Right lobe of liver (tissue), 6 donors: ENCODE data around the gene CARMIL1. TPM values are rescaled to one million over a fixed set of nuclear protein-coding genes. Genes with fewer than 3 reads are reported as not detected.

ENCODE experiments used
- ATAC-seq, 4 donors: fragments of 200-7000 bp; cut with Tn5 transposase; one replicate each; pipeline ENCODE4 v1.9.1; 2020; ENCODE audit warnings: mild to moderate bottlenecking in 4 of 4, moderate library complexity in 4 of 4
- DNase-seq, 3 donors: peaks; one replicate each; pipeline ENCODE4 v3.0.0-alpha.2; 2020
- H3K27ac ChIP-seq, 3 donors: fragments of 200-600 bp; one replicate each; pipeline ENCODE4 v1.8.0; 2022
- H3K27me3 ChIP-seq, 2 donors: fragments of 200-600 bp; one replicate each; pipeline ENCODE4 v1.8.0; 2022
- H3K36me3 ChIP-seq, 4 donors: fragments of 200-600 bp; sonication (generic) in 1 of 4; one replicate each; pipeline versions ENCODE4 v1.5.1 to v1.8.0; 2017 to 2022; ENCODE audit warnings: control low read depth in 1 of 4
- H3K4me1 ChIP-seq, 4 donors: fragments of 200-600 bp; sonication (generic) in 1 of 4; one replicate each; pipeline versions ENCODE4 v1.5.1 to v1.8.0; 2017 to 2022; ENCODE audit warnings: control low read depth in 1 of 4
- H3K4me3 ChIP-seq, 3 donors: fragments of 200-600 bp; one replicate each; pipeline ENCODE4 v1.8.0; 2022
- H3K9me3 ChIP-seq, 4 donors: fragments of 200-600 bp; sonication (generic) in 1 of 4; one replicate each; pipeline versions ENCODE4 v1.5.1 to v1.8.0; 2017 to 2022; ENCODE audit warnings: control low read depth in 1 of 4
- POLR2A ChIP-seq: fragments of 450-650 bp; IDR thresholded peaks from one replicate; pipeline ENCODE4 v1.6.1; 2017; ENCODE audit warnings: antibody characterized with exemption, mild to moderate bottlenecking
- WGBS: methylation state at CpG from one replicate; pipeline ENCODE4 v1.1.6; 2018; ENCODE audit warnings: low coverage, low lambda C conversion rate; ENCODE audit not compliant: insufficient coverage; ENCODE audit errors: missing lambda C conversion rate; 5-methylcytosine and 5-hydroxymethylcytosine counted together
- intact Hi-C, 2 donors: fragments of 100-400 bp; cut with DNase I; formaldehyde crosslinking; loops; one replicate each; pipeline versions ENCODE4 v1.11.2 to v1.14.1; 2022
- total RNA-seq, 6 experiments: library from RNA; depleted of rRNA in 2 of 6; stranded (reverse); fragments of >200 nt in 2 of 6; fragmentation: NEBNext Ultra II Directional in 3 of 6; extraction: Animal tissue kit (Norgen Biotek cat#: 25700) in 3 of 6; gene quantifications; one replicate each; pipeline versions ENCODE4 v1.1.0 to v1.2.4, GENCODE V29; 2016 to 2023
- TF ChIP-seq, protein P1 (sequence below), 4 donors: fragments of 200-600 bp in 3 of 4; fragments of 450-650 bp in 1 of 4; IDR thresholded peaks; one replicate each; pipeline versions ENCODE4 v1.5.1 to v1.8.0; 2016 to 2022; ENCODE audit warnings: antibody characterized with exemption in 4 of 4, mild to moderate bottlenecking in 2 of 4
- donor health status: DM: no; HTN: yes; CAD: no.
- donor health status: DM: no; HTN: no; CAD: no.
- donor health status: DM: no; HTN: no; CAD: no.
- donor health status: DM: no; HTN: yes; CAD: no.
- donor health status: DM: no; HTN: yes; CAD: no.

Gene CARMIL1
- total RNA-seq, 6 experiments from 2014 or later = 3.3 to 8.6 (median 4.6) TPM

DNA sequence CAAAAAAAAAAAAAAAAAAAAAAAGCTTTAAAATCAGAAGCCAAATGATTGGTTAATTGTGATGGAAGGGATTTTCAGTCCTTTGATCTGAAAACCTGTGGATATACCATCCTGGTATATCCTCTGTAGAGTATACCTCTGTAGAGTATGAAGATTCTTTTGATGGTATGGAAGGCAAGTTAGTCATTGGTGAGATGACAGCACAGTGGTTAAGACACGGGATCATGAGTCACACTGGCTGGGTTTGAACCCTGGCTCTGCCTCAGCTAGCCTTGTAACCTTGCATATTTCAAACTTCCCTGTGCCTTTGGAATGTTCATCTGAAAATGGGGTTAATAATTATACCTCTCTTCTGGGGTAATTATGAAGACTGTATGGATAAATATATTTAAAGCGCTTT lies 179.3 kb downstream of the CARMIL1 start:
- no peaks in the 10 kb centered on the region for H3K27me3 ChIP-seq
- WGBS = 84% methylated on average over 2 of the region's 2 CpGs
- H3K4me1 ChIP-seq = no peaks in the 10 kb centered on the region
- no peaks in the 10 kb centered on the region for H3K9me3 ChIP-seq
- ATAC-seq (peak in 1 of 4 donors; percentile 46), DNase-seq (no peak)
- no peak overlapping the region for H3K27ac ChIP-seq
- no peaks in the 10 kb centered on the region for H3K36me3 ChIP-seq
- H3K4me3 ChIP-seq = no peak overlapping the region
- TF ChIP-seq, protein P1, sequence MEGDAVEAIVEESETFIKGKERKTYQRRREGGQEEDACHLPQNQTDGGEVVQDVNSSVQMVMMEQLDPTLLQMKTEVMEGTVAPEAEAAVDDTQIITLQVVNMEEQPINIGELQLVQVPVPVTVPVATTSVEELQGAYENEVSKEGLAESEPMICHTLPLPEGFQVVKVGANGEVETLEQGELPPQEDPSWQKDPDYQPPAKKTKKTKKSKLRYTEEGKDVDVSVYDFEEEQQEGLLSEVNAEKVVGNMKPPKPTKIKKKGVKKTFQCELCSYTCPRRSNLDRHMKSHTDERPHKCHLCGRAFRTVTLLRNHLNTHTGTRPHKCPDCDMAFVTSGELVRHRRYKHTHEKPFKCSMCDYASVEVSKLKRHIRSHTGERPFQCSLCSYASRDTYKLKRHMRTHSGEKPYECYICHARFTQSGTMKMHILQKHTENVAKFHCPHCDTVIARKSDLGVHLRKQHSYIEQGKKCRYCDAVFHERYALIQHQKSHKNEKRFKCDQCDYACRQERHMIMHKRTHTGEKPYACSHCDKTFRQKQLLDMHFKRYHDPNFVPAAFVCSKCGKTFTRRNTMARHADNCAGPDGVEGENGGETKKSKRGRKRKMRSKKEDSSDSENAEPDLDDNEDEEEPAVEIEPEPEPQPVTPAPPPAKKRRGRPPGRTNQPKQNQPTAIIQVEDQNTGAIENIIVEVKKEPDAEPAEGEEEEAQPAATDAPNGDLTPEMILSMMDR (IDR thresholded peaks at IDR 0.05) = no peak
- TF ChIP-seq POLR2A = no peak
- intact Hi-C loops = no loop called here

DNA sequence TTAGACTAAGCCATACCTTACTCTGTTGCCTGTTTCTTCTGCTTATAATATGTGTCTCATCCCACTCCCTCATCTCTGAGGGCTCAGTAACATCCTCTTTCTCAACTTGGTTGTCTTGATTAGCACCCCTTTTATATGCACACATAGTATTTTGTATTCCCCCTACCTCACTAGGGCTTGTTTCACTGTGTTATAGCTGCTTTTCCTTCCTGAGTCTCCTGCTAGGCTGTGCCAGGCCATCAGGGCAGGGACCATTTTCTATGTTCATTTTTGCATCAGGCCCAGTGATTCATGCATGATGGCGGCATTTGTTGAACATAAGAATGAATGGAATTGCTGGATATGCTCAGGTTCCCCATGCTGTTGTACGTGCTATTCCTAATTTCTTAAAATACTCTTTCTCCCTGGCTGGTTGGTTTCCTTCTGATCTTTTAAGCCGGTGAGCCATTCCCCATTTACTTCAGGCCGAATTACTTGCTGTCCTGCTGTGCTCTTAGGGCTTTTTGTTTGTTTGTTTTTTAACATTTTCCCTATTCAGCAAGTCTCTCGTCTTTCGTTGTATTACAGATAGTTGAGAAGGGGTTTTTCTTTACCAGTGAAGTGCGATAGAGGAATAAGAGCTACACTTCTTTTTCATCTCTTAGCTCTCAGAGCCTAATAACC lies 183.2 kb downstream of the CARMIL1 start:
- Histone ChIP-seq H3K4me1 (no peaks in the 10 kb centered on the region), H3K36me3 (no peaks in the 10 kb centered on the region), H3K4me3 (no peak overlapping the region), H3K27ac (no peak overlapping the region), H3K9me3 (no peaks in the 10 kb centered on the region), H3K27me3 (no peaks in the 10 kb centered on the region)
- intact Hi-C loops = no loop called here
- DNase-seq (no peak), ATAC-seq (no peak)
- TF ChIP-seq POLR2A = no peak
- TF ChIP-seq, protein P1 (IDR thresholded peaks at IDR 0.05) = no peak
- 87% methylated on average over 6 of the region's 7 CpGs for WGBS

DNA sequence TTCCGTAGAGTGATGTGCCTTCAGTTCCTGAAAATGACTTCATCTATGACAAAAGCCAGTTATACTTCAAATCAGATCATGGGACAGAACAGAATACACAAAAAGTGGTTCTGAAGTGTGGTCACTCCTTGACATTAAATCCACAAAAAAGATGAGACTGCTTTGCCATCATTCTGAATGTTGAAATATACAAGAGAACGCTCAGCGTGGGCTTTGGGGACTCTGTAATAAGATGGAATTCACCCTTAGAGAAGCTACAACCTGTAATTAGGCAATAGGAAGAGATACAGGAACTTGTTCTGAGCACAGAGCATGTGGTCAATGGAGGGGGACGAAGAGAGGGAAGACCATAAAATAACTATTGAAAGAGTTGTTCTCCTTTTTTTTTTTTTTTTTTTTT lies 184.3 kb downstream of the CARMIL1 start:
- H3K27ac ChIP-seq = no peak overlapping the region
- H3K4me3 ChIP-seq = no peak overlapping the region
- intact Hi-C loops = no loop called here
- DNase-seq = no peak
- no peak for ATAC-seq
- 77% methylated on average over 4 of the region's 4 CpGs for WGBS
- TF ChIP-seq, protein P1 (IDR thresholded peaks at IDR 0.05) = no peak
- no peak for TF ChIP-seq POLR2A
- H3K4me1 ChIP-seq = no peaks in the 10 kb centered on the region
- H3K36me3 ChIP-seq = no peaks in the 10 kb centered on the region
- no peaks in the 10 kb centered on the region for H3K27me3 ChIP-seq
- no peaks in the 10 kb centered on the region for H3K9me3 ChIP-seq

DNA sequence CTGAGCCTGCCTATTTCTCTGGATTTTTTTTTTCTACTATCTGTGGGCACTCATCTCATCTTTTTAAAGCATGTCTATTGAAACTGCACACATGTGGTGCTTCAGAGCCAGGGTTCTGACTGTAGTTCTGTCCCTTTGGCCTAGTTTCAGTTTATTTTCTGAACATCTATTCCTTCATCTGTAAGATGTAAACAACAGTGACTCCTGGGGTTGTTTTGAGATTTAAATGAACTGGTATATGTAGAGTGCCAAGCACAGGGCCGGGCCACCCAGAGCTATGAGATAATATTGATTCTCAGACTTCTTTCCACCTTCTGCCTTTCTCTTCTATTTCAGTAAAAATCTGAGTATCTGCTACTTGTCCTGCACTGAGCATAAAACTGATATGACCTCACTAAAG lies 185.1 kb downstream of the CARMIL1 start:
- Histone ChIP-seq H3K4me1 (no peaks in the 10 kb centered on the region), H3K9me3 (no peaks in the 10 kb centered on the region), H3K27me3 (no peaks in the 10 kb centered on the region), H3K27ac (no peak overlapping the region), H3K36me3 (no peaks in the 10 kb centered on the region), H3K4me3 (no peak overlapping the region)
- 75% methylated on average over 1 of the region's 1 CpG for WGBS
- no peak for ATAC-seq
- DNase-seq = no peak
- intact Hi-C loops = no loop called here
- TF ChIP-seq, protein P1 (IDR thresholded peaks at IDR 0.05) = no peak
- TF ChIP-seq POLR2A = no peak
